ENCODE results near the gene TOMM70.
"Not testable (repeated sequence)": the region's sequence is repeated elsewhere in the genome, so short reads cannot be mapped to it uniquely, and the experiment has no call there.

DNA sequence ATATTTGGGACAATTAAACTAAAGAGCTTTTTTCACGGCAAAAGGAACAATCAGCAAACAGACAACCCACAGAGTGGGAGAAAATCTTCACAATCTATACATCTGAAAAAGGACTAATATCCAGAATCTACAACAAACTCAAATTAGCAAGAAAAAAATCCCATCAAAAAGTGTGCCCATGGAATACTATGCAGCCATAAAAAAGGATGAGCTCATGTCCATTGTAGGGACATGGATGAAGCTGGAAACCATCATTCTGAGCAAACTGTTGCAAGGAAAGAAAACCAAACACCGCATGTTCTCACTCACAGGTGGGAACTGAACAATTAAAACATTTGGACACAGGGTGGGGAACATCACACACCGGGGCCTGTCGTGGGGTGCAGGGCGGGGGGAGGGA, 73.5 kb downstream of the TOMM70 start:
- TF ChIP-seq, protein P1, sequence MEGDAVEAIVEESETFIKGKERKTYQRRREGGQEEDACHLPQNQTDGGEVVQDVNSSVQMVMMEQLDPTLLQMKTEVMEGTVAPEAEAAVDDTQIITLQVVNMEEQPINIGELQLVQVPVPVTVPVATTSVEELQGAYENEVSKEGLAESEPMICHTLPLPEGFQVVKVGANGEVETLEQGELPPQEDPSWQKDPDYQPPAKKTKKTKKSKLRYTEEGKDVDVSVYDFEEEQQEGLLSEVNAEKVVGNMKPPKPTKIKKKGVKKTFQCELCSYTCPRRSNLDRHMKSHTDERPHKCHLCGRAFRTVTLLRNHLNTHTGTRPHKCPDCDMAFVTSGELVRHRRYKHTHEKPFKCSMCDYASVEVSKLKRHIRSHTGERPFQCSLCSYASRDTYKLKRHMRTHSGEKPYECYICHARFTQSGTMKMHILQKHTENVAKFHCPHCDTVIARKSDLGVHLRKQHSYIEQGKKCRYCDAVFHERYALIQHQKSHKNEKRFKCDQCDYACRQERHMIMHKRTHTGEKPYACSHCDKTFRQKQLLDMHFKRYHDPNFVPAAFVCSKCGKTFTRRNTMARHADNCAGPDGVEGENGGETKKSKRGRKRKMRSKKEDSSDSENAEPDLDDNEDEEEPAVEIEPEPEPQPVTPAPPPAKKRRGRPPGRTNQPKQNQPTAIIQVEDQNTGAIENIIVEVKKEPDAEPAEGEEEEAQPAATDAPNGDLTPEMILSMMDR (optimal IDR thresholded peaks at IDR 0.05 in 1 of 3, IDR thresholded peaks at IDR 0.05 in 1 of 3, conservative IDR thresholded peaks at IDR 0.05 in 1 of 3; ENCODE audit: extremely low read depth in 1 of 3, insufficient read depth in 2 of 3, low read length in 3 of 3) = not testable (repeated sequence)
- TF ChIP-seq EZH2 (IDR thresholded peaks at IDR 0.05; ENCODE audit: low read length) = not testable (repeated sequence)
